H1 (cell line): ENCODE measurements around the gene OTOGL. TPM values are rescaled to one million over a fixed set of nuclear protein-coding genes. Genes with fewer than 3 reads are reported as not detected.

Source experiments
- BACH1 ChIP-seq: IDR thresholded peaks from 2 replicates; pipeline ENCODE4 v1.6.1; 2012; ENCODE audit warnings: low read length, improper control_type of control experiment
- BCL11A ChIP-seq, 2 experiments: IDR thresholded peaks; one replicate each; pipeline ENCODE4 v1.6.1; 2011; ENCODE audit warnings: low read depth in 2 of 2, low read length in 2 of 2, mild to moderate bottlenecking in 2 of 2
- CEBPB ChIP-seq: IDR thresholded peaks from 2 replicates; pipeline ENCODE4 v1.6.1; 2012; ENCODE audit warnings: low read depth, low read length
- CHD1 ChIP-seq: IDR thresholded peaks from 2 replicates; pipeline ENCODE4 v1.6.1; 2012; ENCODE audit warnings: low read depth, low read length, improper control_type of control experiment
- CHD2 ChIP-seq: IDR thresholded peaks from 2 replicates; pipeline ENCODE4 v1.6.1; 2012; ENCODE audit warnings: low read length, improper control_type of control experiment
- CREB1 ChIP-seq: IDR thresholded peaks from 2 replicates; pipeline ENCODE4 v1.6.1; 2012; ENCODE audit warnings: inconsistent platforms
- EGR1 ChIP-seq: IDR thresholded peaks from 2 replicates; pipeline ENCODE4 v1.6.1; 2011; ENCODE audit warnings: low read depth, low read length, borderline replicate concordance
- HDAC2 ChIP-seq, 2 experiments: fragments of 300-600 bp in 1 of 2; sonication (generic) in 1 of 2; IDR thresholded peaks; 2 replicates each; pipeline ENCODE4 v1.6.1; 2011 to 2012; ENCODE audit warnings: low read depth in 2 of 2, low read length in 2 of 2, mild to moderate bottlenecking in 2 of 2, moderate library complexity in 2 of 2, borderline replicate concordance in 1 of 2, inconsistent platforms in 1 of 2
- JUN ChIP-seq: IDR thresholded peaks from 2 replicates; pipeline ENCODE4 v1.6.1; 2011; ENCODE audit warnings: low read depth, mild to moderate bottlenecking, improper control_type of control experiment, low read length
- NANOG ChIP-seq: IDR thresholded peaks from 2 replicates; pipeline ENCODE4 v1.6.1; 2011; ENCODE audit warnings: low read length, low read depth, mild to moderate bottlenecking, inconsistent platforms; ENCODE audit not compliant: insufficient read depth, poor library complexity, severe bottlenecking
- NRF1 ChIP-seq: IDR thresholded peaks from 2 replicates; pipeline ENCODE4 v1.6.1; 2011; ENCODE audit warnings: mild to moderate bottlenecking, low read depth, low read length, improper control_type of control experiment
- POLR2A ChIP-seq, 2 experiments: IDR thresholded peaks; 1 replicate in 1 of 2; 2 replicates in 1 of 2; pipeline ENCODE4 v1.6.1; 2011; ENCODE audit warnings: low read depth in 2 of 2, low read length in 2 of 2, mild to moderate bottlenecking in 2 of 2; ENCODE audit errors: control extremely low read depth in 1 of 2
- RNF2 ChIP-seq: fragments of 200-900, 300-1000 bp; sonication (generic); IDR thresholded peaks from 2 replicates; pipeline ENCODE4 v1.7.1; 2016; ENCODE audit warnings: borderline replicate concordance, low read depth, mild to moderate bottlenecking, antibody characterized with exemption, low read length; ENCODE audit not compliant: poor library complexity, severe bottlenecking; ENCODE audit errors: missing control alignments
- SIN3A ChIP-seq, 2 experiments: IDR thresholded peaks in 1 of 2; conservative IDR thresholded peaks in 1 of 2; 2 replicates each; pipeline ENCODE4 v1.6.1; 2011 to 2012; ENCODE audit warnings: low read length in 2 of 2, improper control_type of control experiment in 1 of 2, low read depth in 1 of 2, mild to moderate bottlenecking in 1 of 2
- SP1 ChIP-seq: IDR thresholded peaks from 2 replicates; pipeline ENCODE4 v1.6.1; 2011; ENCODE audit warnings: low read depth, low read length
- TEAD4 ChIP-seq: IDR thresholded peaks from 2 replicates; pipeline ENCODE4 v1.6.1; 2012; ENCODE audit warnings: low read depth, low read length, inconsistent platforms, mixed read lengths
- YY1 ChIP-seq: IDR thresholded peaks from 2 replicates; pipeline ENCODE4 v1.6.1; 2011; ENCODE audit warnings: low read depth, mild to moderate bottlenecking, low read length
- polyA plus RNA-seq, 7 experiments: library from polyadenylated mRNA; depleted of rRNA in 3 of 7; stranded (reverse) in 5 of 7; unstranded in 2 of 7; fragments of >200 nt in 5 of 7; fragments of 200-250 nt in 2 of 7; gene quantifications; 1 replicate in 5 of 7; 2 replicates in 1 of 7; 4 replicates in 1 of 7; pipeline versions ENCODE4 v1.2.1 to v1.2.3, GENCODE V29; 2011 to 2013; ENCODE audit warnings: missing spikeins in 2 of 7, mixed read lengths in 2 of 7
- total RNA-seq: library from RNA; stranded (reverse); fragmentation: NEBNext Ultra II Directional; extraction: Animal tissue kit (Norgen Biotek cat#: 25700); gene quantifications from 2 replicates; pipeline ENCODE4 v1.2.1, GENCODE V29; 2021

Gene OTOGL
- total and polyA plus RNA-seq, 2 of the 8 experiments (the other 6 are each of a cell fraction or from before 2014, with no cell fraction given), result 0.12 to 0.17 TPM

GRCh38 chr12:80173083-80173864 lies 73.9 kb downstream of the OTOGL start (continued):
- no peak for TF ChIP-seq CHD1
- TF ChIP-seq HDAC2 (IDR thresholded peaks at IDR 0.05; ENCODE audit: borderline replicate concordance in 1 of 2, low read depth in 2 of 2, low read length in 2 of 2), result no peak
- no peak for TF ChIP-seq CEBPB
- TF ChIP-seq EGR1, result no peak
- TF ChIP-seq SIN3A (conservative IDR thresholded peaks at IDR 0.05 in 1 of 2, IDR thresholded peaks at IDR 0.05 in 1 of 2; ENCODE audit: low read depth in 1 of 2, low read length in 2 of 2), result no peak
- TF ChIP-seq POLR2A (IDR thresholded peaks at IDR 0.05; ENCODE audit: control extremely low read depth in 1 of 2, low read depth in 2 of 2, low read length in 2 of 2), result no peak
- TF ChIP-seq JUN, result no peak
- TF ChIP-seq YY1, result peak; percentile 86
- no peak for TF ChIP-seq NRF1
- TF ChIP-seq NANOG, result no peak
- peak; percentile 90 for TF ChIP-seq TEAD4
- no peak for TF ChIP-seq CHD2
- no peak for TF ChIP-seq BCL11A (IDR thresholded peaks at IDR 0.05; ENCODE audit: low read depth in 2 of 2, low read length in 2 of 2)
- no peak for TF ChIP-seq BACH1
- 0 out of 2 replicates have a peak, but pooled peaks have one; percentile 26 for TF ChIP-seq SP1
- no peak for TF ChIP-seq RNF2
- no peak for TF ChIP-seq CREB1
